Measurements from ENCODE around the gene FCGR3A. TPM values are rescaled to one million over a fixed set of nuclear protein-coding genes. Genes with fewer than 3 reads are reported as not detected.
A peak's percentile ranks its signal among the peaks of the same experiment; 100 is the strongest.
"Not testable (repeated sequence)": the region's sequence is repeated elsewhere in the genome, so short reads cannot be mapped to it uniquely, and the experiment has no call there.

The FCGR3A gene
- polyA plus RNA-seq, 2 donors: 0.57 to 1.0 TPM

DNA sequence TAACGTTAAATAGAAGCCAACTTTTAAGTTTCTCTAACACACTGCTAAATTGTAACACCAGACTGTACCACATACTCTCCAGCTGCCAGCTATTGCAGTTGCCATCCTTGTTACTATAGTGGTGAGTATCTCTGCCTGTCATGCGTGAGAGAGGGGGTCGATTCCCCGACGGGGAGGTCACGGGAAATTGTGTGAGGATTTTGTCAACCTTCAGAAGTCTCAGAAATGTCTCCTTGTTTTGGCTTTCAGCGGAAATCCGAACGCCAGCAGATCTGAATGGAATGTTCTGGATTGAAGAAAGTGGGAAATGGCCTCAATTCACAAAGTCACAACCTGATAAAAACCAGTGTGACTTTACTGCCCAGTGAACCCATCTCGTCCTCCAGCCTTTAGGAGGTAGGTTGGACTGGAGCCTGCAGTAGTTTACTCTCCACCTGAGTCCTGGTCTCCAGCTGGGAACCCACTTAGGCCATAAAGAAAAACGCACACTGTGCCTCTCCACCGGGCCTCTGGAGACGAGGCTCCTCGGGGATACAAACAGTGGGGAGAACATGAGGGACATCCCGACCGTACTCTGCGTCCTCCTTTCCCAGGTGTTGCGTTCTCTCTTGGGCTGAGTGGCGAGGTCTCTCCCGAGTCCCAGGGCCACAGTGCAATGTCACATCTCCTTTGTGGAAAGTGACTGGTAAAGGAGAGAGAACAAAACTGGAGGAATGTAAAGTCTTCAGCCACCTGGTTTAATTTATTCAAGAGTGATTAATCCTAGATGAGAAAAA lies 26.4 kb downstream of the FCGR3A start:
- H3K36me3 ChIP-seq (ENCODE audit: control insufficient read depth in 2 of 2, insufficient read depth in 2 of 2, low read length in 1 of 2); H3K9me3 ChIP-seq (ENCODE audit: control insufficient read depth in 2 of 2, insufficient read depth in 1 of 2, low read depth in 1 of 2, low read length in 1 of 2); H3K4me1 ChIP-seq (ENCODE audit: control insufficient read depth in 2 of 2, insufficient read depth in 2 of 2, low read length in 1 of 2); H3K27me3 ChIP-seq (ENCODE audit: control insufficient read depth in 1 of 2, insufficient read depth in 2 of 2, low read length in 2 of 2); H3K27ac ChIP-seq (ENCODE audit: low read depth in 2 of 2, low read length in 1 of 2); H3K4me3 ChIP-seq (ENCODE audit: low read depth in 1 of 2, low read length in 2 of 2): not testable (repeated sequence)
- 77 to 78% methylated on average over 20 of the region's 20 CpGs for WGBS, 2 donors

DNA sequence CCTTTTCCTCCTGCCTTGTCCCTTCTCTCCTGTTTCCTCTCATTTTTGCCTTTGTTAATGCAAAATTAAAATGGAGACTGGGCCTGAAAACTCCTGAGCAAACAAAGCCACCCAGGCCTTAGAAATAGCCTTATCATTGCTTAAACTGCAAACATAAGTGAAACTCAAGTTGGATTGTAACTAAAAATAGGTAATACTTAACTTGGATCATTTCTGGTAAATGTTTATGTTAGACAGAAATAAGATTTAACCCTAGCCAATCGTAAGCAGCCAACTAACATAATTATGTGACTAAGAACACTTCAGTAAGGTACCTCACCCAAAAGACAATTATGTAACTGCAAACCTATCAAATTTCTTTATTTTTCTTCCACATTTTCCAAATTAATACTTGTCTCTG lies 35.7 kb downstream of the FCGR3A start:
- not testable (repeated sequence) for H3K4me1 ChIP-seq (ENCODE audit: control insufficient read depth in 2 of 2, insufficient read depth in 2 of 2, low read length in 1 of 2); H3K27ac ChIP-seq (ENCODE audit: low read depth in 2 of 2, low read length in 1 of 2); H3K27me3 ChIP-seq (ENCODE audit: control insufficient read depth in 1 of 2, insufficient read depth in 2 of 2, low read length in 2 of 2); H3K36me3 ChIP-seq (ENCODE audit: control insufficient read depth in 2 of 2, insufficient read depth in 2 of 2, low read length in 1 of 2); H3K4me3 ChIP-seq (ENCODE audit: low read depth in 1 of 2, low read length in 2 of 2); H3K9me3 ChIP-seq (ENCODE audit: control insufficient read depth in 2 of 2, insufficient read depth in 1 of 2, low read depth in 1 of 2, low read length in 1 of 2)
- 63 to 83% methylated on average over 1 of the region's 1 CpG for WGBS, 2 donors

- peak overlapping the region in 1 of 2 donors; percentile 10 for H3K27ac ChIP-seq (ENCODE audit: low read depth in 2 of 2, low read length in 1 of 2)
- H3K9me3 ChIP-seq (ENCODE audit: control insufficient read depth in 2 of 2, insufficient read depth in 1 of 2, low read depth in 1 of 2, low read length in 1 of 2); H3K4me1 ChIP-seq (ENCODE audit: control insufficient read depth in 2 of 2, insufficient read depth in 2 of 2, low read length in 1 of 2); H3K36me3 ChIP-seq (ENCODE audit: control insufficient read depth in 2 of 2, insufficient read depth in 2 of 2, low read length in 1 of 2); H3K4me3 ChIP-seq (ENCODE audit: low read depth in 1 of 2, low read length in 2 of 2); H3K27me3 ChIP-seq (ENCODE audit: control insufficient read depth in 1 of 2, insufficient read depth in 2 of 2, low read length in 2 of 2): not testable (repeated sequence)
- 52 to 64% methylated on average over 1 of the region's 1 CpG for WGBS, 2 donors
Observed at GRCh38 chr1:161513448-161513780, 36.2 kb downstream of the FCGR3A start.

GRCh38 chr1:161512636-161513447 lies 36.8 kb downstream of the FCGR3A start:
- H3K9me3 ChIP-seq (ENCODE audit: control insufficient read depth in 2 of 2, insufficient read depth in 1 of 2, low read depth in 1 of 2, low read length in 1 of 2); H3K4me1 ChIP-seq (ENCODE audit: control insufficient read depth in 2 of 2, insufficient read depth in 2 of 2, low read length in 1 of 2); H3K4me3 ChIP-seq (ENCODE audit: low read depth in 1 of 2, low read length in 2 of 2); H3K27me3 ChIP-seq (ENCODE audit: control insufficient read depth in 1 of 2, insufficient read depth in 2 of 2, low read length in 2 of 2); H3K36me3 ChIP-seq (ENCODE audit: control insufficient read depth in 2 of 2, insufficient read depth in 2 of 2, low read length in 1 of 2); H3K27ac ChIP-seq (ENCODE audit: low read depth in 2 of 2, low read length in 1 of 2): not testable (repeated sequence)
- 82 to 91% methylated on average over 5 to 6 of the region's 6 CpGs for WGBS, 2 donors

GRCh38 chr1:161511756-161512060 lies 37.9 kb downstream of the FCGR3A start:
- Histone ChIP-seq H3K9me3 (ENCODE audit: control insufficient read depth in 2 of 2, insufficient read depth in 1 of 2, low read depth in 1 of 2, low read length in 1 of 2) (no peaks in the 10 kb centered on the region), H3K27me3 (ENCODE audit: control insufficient read depth in 1 of 2, insufficient read depth in 2 of 2, low read length in 2 of 2) (no peaks in the 10 kb centered on the region), H3K36me3 (ENCODE audit: control insufficient read depth in 2 of 2, insufficient read depth in 2 of 2, low read length in 1 of 2) (no peaks in the 10 kb centered on the region), H3K27ac (ENCODE audit: low read depth in 2 of 2, low read length in 1 of 2) (no peak overlapping the region), H3K4me3 (ENCODE audit: low read depth in 1 of 2, low read length in 2 of 2) (no peak overlapping the region), H3K4me1 (ENCODE audit: control insufficient read depth in 2 of 2, insufficient read depth in 2 of 2, low read length in 1 of 2) (no peaks in the 10 kb centered on the region)
- 82 to 87% methylated on average over 7 of the region's 7 CpGs for WGBS, 2 donors

DNA sequence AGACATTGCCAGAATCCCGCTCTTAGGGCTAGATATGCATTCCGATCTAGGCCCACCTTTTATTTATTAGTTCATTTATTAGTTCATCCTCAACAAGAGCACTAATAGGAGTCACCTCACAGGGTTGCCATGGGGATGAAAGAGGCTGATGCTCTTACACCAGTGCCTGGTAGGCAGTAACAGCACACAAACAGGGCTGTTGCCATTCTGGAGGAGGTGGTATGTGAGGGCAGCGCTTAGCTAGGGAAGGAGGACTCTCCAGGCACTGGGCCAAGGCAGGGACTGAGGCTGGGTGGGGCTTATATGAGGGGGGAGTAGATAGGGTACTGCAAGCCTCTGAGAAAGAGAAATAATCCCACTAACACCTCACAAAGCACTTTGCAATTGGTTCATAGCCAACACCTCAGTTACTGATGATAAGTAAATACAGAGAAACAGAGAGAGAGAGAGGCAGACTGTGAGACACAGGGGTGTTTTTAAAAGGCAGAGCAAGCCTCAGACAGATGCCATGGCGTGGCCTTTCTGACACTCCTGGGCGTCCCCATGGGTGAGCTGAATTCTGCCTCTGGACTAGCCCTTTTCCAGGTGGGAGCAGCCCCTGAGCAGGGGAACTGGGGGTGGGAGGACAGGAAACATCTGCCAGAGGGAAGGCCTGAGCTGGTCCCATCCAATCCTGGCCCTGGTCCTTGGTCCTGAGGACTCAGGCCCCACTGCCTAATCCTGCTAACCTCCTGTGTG lies 38.4 kb downstream of the FCGR3A start:
- H3K36me3 ChIP-seq (ENCODE audit: control insufficient read depth in 2 of 2, insufficient read depth in 2 of 2, low read length in 1 of 2): no peaks in the 10 kb centered on the region
- H3K4me1 ChIP-seq (ENCODE audit: control insufficient read depth in 2 of 2, insufficient read depth in 2 of 2, low read length in 1 of 2): no peaks in the 10 kb centered on the region
- H3K9me3 ChIP-seq (ENCODE audit: control insufficient read depth in 2 of 2, insufficient read depth in 1 of 2, low read depth in 1 of 2, low read length in 1 of 2): no peaks in the 10 kb centered on the region
- no peaks in the 10 kb centered on the region for H3K27me3 ChIP-seq (ENCODE audit: control insufficient read depth in 1 of 2, insufficient read depth in 2 of 2, low read length in 2 of 2)
- no peak overlapping the region for H3K27ac ChIP-seq (ENCODE audit: low read depth in 2 of 2, low read length in 1 of 2)
- 79 to 82% methylated on average over 5 of the region's 5 CpGs for WGBS, 2 donors
- no peak overlapping the region for H3K4me3 ChIP-seq (ENCODE audit: low read depth in 1 of 2, low read length in 2 of 2)

DNA sequence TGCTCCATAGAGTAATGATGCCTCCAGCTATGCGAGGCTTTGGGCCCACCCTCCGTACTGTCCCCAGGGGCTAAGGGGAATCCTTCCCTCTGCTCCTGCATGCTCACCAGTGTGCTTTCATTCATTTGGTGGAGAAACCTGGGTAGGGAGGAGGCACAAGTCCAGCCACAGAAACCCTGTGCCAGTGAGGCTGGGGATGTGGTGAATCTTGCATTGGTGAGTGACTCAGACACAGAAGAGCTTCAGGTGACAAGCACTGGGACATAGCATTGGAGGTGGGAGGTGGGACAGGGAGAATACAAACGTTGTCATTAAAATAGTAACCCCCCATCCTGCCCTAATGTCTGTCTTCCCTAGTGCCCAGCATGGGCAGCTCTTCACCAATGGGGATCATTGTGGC lies 39.1 kb downstream of the FCGR3A start:
- Histone ChIP-seq H3K9me3 (ENCODE audit: control insufficient read depth in 2 of 2, insufficient read depth in 1 of 2, low read depth in 1 of 2, low read length in 1 of 2) (no peaks in the 10 kb centered on the region), H3K27me3 (ENCODE audit: control insufficient read depth in 1 of 2, insufficient read depth in 2 of 2, low read length in 2 of 2) (no peaks in the 10 kb centered on the region), H3K4me3 (ENCODE audit: low read depth in 1 of 2, low read length in 2 of 2) (no peak overlapping the region), H3K27ac (ENCODE audit: low read depth in 2 of 2, low read length in 1 of 2) (no peak overlapping the region), H3K4me1 (ENCODE audit: control insufficient read depth in 2 of 2, insufficient read depth in 2 of 2, low read length in 1 of 2) (no peaks in the 10 kb centered on the region), H3K36me3 (ENCODE audit: control insufficient read depth in 2 of 2, insufficient read depth in 2 of 2, low read length in 1 of 2) (no peaks in the 10 kb centered on the region)
- 74 to 83% methylated on average over 3 of the region's 3 CpGs for WGBS, 2 donors

DNA sequence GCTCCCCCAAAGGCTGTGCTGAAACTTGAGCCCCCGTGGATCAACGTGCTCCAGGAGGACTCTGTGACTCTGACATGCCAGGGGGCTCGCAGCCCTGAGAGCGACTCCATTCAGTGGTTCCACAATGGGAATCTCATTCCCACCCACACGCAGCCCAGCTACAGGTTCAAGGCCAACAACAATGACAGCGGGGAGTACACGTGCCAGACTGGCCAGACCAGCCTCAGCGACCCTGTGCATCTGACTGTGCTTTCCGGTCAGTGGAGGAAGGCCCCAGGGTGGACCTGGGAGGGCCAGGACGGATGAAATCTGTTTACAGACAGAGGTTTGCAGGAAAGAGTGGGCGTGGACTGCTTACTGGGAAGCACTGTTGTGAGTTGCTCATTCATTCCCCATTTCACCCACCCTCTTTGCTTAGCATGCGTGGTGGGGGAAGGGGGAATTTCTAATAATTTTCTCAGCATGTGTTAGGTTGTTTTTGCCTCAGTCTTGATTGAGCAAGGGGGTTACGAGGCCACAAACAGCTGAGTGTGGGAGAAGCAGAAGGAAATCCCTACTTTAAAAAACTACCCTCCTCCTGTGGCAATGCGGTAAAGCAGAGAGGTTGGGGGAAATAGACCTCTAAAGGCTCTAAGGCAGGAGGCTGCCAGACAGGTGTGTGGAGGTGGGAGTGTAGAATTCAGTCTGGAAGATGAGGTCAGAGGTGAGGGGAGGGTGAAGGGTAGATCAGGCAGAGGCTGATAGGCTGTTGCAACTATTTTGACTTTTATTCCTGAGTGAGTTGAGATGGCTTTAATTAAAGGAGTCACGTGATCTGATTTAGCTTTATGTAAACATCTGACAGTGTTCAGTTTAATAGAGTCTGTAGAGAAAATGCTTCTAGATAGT lies 43.0 kb downstream of the FCGR3A start:
- Histone ChIP-seq H3K36me3 (ENCODE audit: control insufficient read depth in 2 of 2, insufficient read depth in 2 of 2, low read length in 1 of 2) (no peaks in the 10 kb centered on the region), H3K27ac (ENCODE audit: low read depth in 2 of 2, low read length in 1 of 2) (no peak overlapping the region), H3K9me3 (ENCODE audit: control insufficient read depth in 2 of 2, insufficient read depth in 1 of 2, low read depth in 1 of 2, low read length in 1 of 2) (no peaks in the 10 kb centered on the region), H3K4me3 (ENCODE audit: low read depth in 1 of 2, low read length in 2 of 2) (no peak overlapping the region), H3K4me1 (ENCODE audit: control insufficient read depth in 2 of 2, insufficient read depth in 2 of 2, low read length in 1 of 2) (no peaks in the 10 kb centered on the region), H3K27me3 (ENCODE audit: control insufficient read depth in 1 of 2, insufficient read depth in 2 of 2, low read length in 2 of 2) (no peaks in the 10 kb centered on the region)
- 47 to 50% methylated on average over 12 to 15 of the region's 15 CpGs for WGBS, 2 donors

- H3K27me3 ChIP-seq (ENCODE audit: control insufficient read depth in 1 of 2, insufficient read depth in 2 of 2, low read length in 2 of 2): no peaks in the 10 kb centered on the region
- H3K4me1 ChIP-seq (ENCODE audit: control insufficient read depth in 2 of 2, insufficient read depth in 2 of 2, low read length in 1 of 2): no peaks in the 10 kb centered on the region
- H3K9me3 ChIP-seq (ENCODE audit: control insufficient read depth in 2 of 2, insufficient read depth in 1 of 2, low read depth in 1 of 2, low read length in 1 of 2): no peaks in the 10 kb centered on the region
- WGBS, 2 donors: 88% methylated on average over 6 of the region's 6 CpGs
- no peak overlapping the region for H3K4me3 ChIP-seq (ENCODE audit: low read depth in 1 of 2, low read length in 2 of 2)
- peak overlapping the region in 1 of 2 donors; percentile 9 for H3K27ac ChIP-seq (ENCODE audit: low read depth in 2 of 2, low read length in 1 of 2)
- H3K36me3 ChIP-seq (ENCODE audit: control insufficient read depth in 2 of 2, insufficient read depth in 2 of 2, low read length in 1 of 2): no peaks in the 10 kb centered on the region
Observed at GRCh38 chr1:161505686-161506085, 43.9 kb downstream of the FCGR3A start.
